Osteocyte (in vitro differentiated cells): ENCODE data around the gene TSSC4. TPM values are rescaled to one million over a fixed set of nuclear protein-coding genes. Genes with fewer than 3 reads are reported as not detected.
"Not testable (repeated sequence)": the region's sequence is repeated elsewhere in the genome, so short reads cannot be mapped to it uniquely, and the experiment has no call there.

ENCODE experiments used
- DNase-seq: peaks from one replicate; pipeline ENCODE4 v3.0.0; 2021; ENCODE audit warnings: mixed read lengths; ENCODE audit not compliant: unreplicated experiment; ENCODE audit errors: extremely low spot score
- H3K27ac Mint-ChIP-seq: one replicate; pipeline ENCODE4 v1.8.0; 2021; ENCODE audit warnings: mild to moderate bottlenecking, mixed read lengths; ENCODE audit not compliant: unreplicated experiment
- H3K27me3 Mint-ChIP-seq: one replicate; pipeline ENCODE4 v1.8.0; 2021; ENCODE audit warnings: mixed read lengths; ENCODE audit not compliant: unreplicated experiment
- H3K36me3 Mint-ChIP-seq: one replicate; pipeline ENCODE4 v1.8.0; 2021; ENCODE audit warnings: mixed read lengths; ENCODE audit not compliant: unreplicated experiment
- H3K4me1 Mint-ChIP-seq: one replicate; pipeline ENCODE4 v1.8.0; 2021; ENCODE audit warnings: mixed read lengths; ENCODE audit not compliant: unreplicated experiment
- H3K4me3 Mint-ChIP-seq: one replicate; pipeline ENCODE4 v1.8.0; 2021; ENCODE audit warnings: mild to moderate bottlenecking, moderate library complexity, mixed read lengths; ENCODE audit not compliant: unreplicated experiment
- H3K9me3 Mint-ChIP-seq: one replicate; pipeline ENCODE4 v1.8.0; 2021; ENCODE audit warnings: mixed read lengths; ENCODE audit not compliant: unreplicated experiment
- CTCF ChIP-seq: fragments of 200-600 bp; sonication (generic); IDR thresholded peaks from 2 replicates; pipeline ENCODE4 v1.5.0; 2021; ENCODE audit warnings: antibody characterized with exemption, mild to moderate bottlenecking, moderate library complexity
- total RNA-seq: library from RNA; stranded (reverse); gene quantifications from 2 replicates; pipeline ENCODE4 v1.2.1, GENCODE V29; 2021

Gene TSSC4
- total RNA-seq, 1 donor from 2014 or later, result 50.6 TPM

- no peak overlapping the region for H3K4me3 Mint-ChIP-seq
Observed at GRCh38 chr11:2363130-2363529, 37.4 kb upstream of the TSSC4 start.

DNA sequence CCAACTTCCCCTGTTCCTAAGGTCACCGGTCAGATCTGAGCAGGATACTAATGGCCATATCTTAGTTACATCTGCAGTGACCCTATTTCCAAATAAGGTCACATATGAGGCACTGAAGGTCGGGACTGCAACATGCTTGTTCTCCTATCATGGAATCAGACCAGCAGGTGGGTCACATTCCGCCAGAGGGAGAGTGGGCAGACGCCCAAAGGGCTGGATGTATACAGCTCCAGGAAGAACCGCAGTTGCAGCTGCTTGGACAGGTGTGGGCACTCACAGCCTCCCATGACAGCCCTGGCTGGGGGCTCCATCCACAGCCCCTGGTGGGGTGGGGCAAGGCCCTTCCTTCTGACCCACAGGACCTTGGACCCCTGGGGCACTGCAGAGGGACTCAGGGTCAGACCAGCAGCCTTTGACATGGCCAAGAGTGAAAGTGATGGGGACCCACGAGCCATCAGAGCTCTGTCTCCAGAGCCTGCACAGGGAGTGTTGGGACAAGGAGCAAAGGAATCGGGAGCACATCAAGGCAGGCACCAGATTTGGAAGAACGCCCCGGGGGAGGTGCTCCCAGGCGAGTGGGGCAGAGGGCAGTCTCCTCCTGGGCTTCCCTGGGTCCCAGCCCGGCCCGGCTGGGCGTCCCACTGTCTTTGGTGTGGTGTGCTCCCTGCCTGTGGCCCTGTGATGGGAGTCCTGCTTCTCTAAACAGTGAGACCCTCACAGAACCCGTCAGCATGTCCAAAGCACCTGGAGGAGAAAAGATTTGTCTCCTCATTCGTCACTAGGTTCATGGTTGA, 36.8 kb upstream of the TSSC4 start:
- no peak for TF ChIP-seq CTCF
- Mint-ChIP-seq H3K27me3 (no peaks in the 10 kb centered on the region), H3K36me3 (no peaks in the 10 kb centered on the region), H3K27ac (no peak overlapping the region), H3K4me1 (no peaks in the 10 kb centered on the region), H3K4me3 (no peak overlapping the region), H3K9me3 (no peaks in the 10 kb centered on the region)
- DNase-seq, result no peak

More at GRCh38 chr11:2363130-2363529, 37.4 kb upstream of the TSSC4 start:
- H3K9me3 Mint-ChIP-seq, result no peaks in the 10 kb centered on the region
- DNase-seq, result no peak
- no peaks in the 10 kb centered on the region for H3K27me3 Mint-ChIP-seq
- no peak overlapping the region for H3K27ac Mint-ChIP-seq
- TF ChIP-seq CTCF, result no peak
- H3K4me1 Mint-ChIP-seq, result no peaks in the 10 kb centered on the region
- no peaks in the 10 kb centered on the region for H3K36me3 Mint-ChIP-seq

DNA sequence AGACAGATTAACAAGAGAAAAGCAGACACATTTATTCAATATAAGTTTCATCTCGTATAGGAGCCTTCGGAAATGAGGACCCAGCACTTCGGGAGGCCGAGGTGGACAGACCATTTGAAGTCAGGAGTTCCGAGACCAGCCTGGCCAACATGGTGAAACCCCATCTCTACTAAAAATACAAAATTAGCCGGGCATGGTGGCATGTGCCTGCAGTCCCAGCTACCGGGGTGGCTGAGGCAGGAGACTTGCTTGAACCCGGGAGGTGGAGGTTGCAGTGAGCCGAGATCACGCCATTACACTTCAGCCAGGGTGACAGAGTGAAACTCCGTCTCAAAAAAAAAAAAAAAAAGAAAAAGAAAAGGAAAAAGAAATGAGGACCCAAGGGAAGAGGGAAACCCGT, 36.2 kb upstream of the TSSC4 start:
- H3K27ac Mint-ChIP-seq, H3K9me3 Mint-ChIP-seq, H3K36me3 Mint-ChIP-seq: not testable (repeated sequence)

DNA sequence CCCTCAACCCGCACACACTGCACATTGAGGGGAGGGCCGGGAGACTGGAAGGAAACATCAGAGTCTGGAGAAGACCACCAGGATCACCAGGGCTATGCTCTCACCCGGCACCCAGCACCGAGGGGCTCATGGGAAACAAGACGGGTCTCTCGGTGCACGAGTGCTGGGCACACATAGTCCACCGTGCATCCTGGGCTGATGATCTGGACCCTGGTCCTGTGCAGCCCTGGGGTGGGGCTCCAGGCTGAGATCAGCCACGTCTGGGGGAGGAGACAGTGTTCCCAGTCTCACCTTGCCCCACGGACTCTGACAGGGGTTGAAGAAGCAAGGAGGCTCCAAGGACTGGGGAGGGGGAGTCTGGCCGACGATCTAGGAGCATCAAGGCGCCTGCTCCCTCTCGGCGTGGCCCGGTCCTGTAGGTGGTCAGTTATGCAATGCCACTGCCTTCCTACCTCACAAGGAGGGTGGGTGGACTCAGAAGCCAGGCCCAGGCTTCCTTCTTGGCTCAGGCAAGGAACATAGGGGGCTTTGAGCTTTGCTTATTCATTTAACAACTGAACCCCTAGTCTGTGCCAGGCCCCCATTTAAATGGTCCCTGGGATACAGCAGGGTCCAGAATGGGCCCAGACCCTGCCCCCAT, 34.9 kb upstream of the TSSC4 start:
- no peak overlapping the region for H3K4me3 Mint-ChIP-seq
- DNase-seq, result no peak
- H3K27ac Mint-ChIP-seq, result no peak overlapping the region
- no peaks in the 10 kb centered on the region for H3K4me1 Mint-ChIP-seq
- H3K9me3 Mint-ChIP-seq, result no peaks in the 10 kb centered on the region
- TF ChIP-seq CTCF, result no peak
- no peaks in the 10 kb centered on the region for H3K36me3 Mint-ChIP-seq
- H3K27me3 Mint-ChIP-seq, result no peaks in the 10 kb centered on the region

More for the DNA sequence above, 36.2 kb upstream of the TSSC4 start:
- DNase-seq, H3K4me1 Mint-ChIP-seq, H3K27me3 Mint-ChIP-seq, H3K4me3 Mint-ChIP-seq: not testable (repeated sequence)

DNA sequence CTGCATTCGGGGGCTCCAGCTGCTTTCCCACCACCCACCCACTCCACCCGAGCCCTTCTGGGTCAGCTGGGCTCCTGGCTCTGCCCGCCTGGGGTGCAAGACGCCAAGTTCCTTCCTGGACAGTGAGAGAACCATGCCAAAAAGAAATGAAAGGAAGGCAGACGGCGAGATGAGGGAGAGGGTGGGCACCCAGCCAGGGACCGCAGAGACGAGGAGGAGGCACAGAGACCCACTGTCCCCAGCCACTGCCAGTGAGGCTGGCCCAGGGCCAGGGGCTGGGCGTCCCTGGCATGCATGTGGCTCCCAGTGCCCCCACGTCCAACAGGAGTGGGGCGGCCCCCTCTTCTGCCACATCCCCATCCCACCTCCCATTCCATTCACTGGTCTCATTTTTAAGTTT, 34.3 kb upstream of the TSSC4 start:
- H3K4me3 Mint-ChIP-seq, result no peak overlapping the region
- TF ChIP-seq CTCF, result no peak
- no peaks in the 10 kb centered on the region for H3K36me3 Mint-ChIP-seq
- H3K4me1 Mint-ChIP-seq, result no peaks in the 10 kb centered on the region
- H3K9me3 Mint-ChIP-seq, result no peaks in the 10 kb centered on the region
- DNase-seq, result no peak
- no peak overlapping the region for H3K27ac Mint-ChIP-seq
- H3K27me3 Mint-ChIP-seq, result no peaks in the 10 kb centered on the region
